ENCODE data around the gene KIAA1217.

KIAA1217 gene

GRCh38 chr10:24568042-24568441 lies 359.1 kb downstream of the KIAA1217 start:
- DNase-seq: no peak

GRCh38 chr10:24569330-24569796 lies 360.4 kb downstream of the KIAA1217 start:
- no peak for DNase-seq

- no peak for DNase-seq
Observed at GRCh38 chr10:24569828-24570657, 361.1 kb downstream of the KIAA1217 start.

- DNase-seq: no peak
Observed at GRCh38 chr10:24570658-24571426, 361.9 kb downstream of the KIAA1217 start.

GRCh38 chr10:24571870-24572450 lies 363.0 kb downstream of the KIAA1217 start:
- DNase-seq: no peak

GRCh38 chr10:24574161-24574560 lies 365.2 kb downstream of the KIAA1217 start:
- no peak for DNase-seq

- DNase-seq: no peak
Observed at GRCh38 chr10:24574578-24575155, 365.7 kb downstream of the KIAA1217 start.

- DNase-seq: no peak
Observed at GRCh38 chr10:24575481-24576002, 366.6 kb downstream of the KIAA1217 start.

- DNase-seq: no peak
Observed at GRCh38 chr10:24579448-24579847, 370.5 kb downstream of the KIAA1217 start.

- no peak for DNase-seq
Observed at GRCh38 chr10:24579906-24580305, 371.0 kb downstream of the KIAA1217 start.

- no peak for DNase-seq
Observed at GRCh38 chr10:24589265-24589664, 380.3 kb downstream of the KIAA1217 start.

- DNase-seq: no peak
Observed at GRCh38 chr10:24590697-24591457, 381.9 kb downstream of the KIAA1217 start.

GRCh38 chr10:24596217-24596930 lies 387.4 kb downstream of the KIAA1217 start:
- DNase-seq: no peak

- no peak for DNase-seq
Observed at GRCh38 chr10:24597426-24597825, 388.5 kb downstream of the KIAA1217 start.

Data from NCI-H2029 (cell line).